ENCODE measurements around the gene CREB5.

CREB5 gene

DNA sequence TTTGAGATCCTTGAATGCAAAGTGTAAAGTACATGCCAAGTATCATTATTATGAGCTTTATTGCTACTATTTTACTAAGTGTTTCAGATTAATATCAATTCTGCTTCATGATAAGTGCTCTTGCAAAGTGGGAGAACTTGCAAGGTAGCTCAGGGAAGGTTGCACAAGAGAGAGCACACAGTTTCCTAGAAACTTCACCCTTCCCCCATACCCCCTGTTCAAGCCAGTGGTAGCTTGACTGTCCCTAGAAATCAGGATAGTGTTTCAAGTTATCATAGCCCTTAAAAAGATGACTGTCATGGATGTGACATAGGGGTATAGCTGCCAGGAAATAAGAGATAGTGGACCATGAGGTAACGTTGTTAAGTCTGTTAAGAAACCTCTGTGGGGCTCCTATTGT, 294.3 kb downstream of the CREB5 start:
- TF ChIP-seq, protein P1, sequence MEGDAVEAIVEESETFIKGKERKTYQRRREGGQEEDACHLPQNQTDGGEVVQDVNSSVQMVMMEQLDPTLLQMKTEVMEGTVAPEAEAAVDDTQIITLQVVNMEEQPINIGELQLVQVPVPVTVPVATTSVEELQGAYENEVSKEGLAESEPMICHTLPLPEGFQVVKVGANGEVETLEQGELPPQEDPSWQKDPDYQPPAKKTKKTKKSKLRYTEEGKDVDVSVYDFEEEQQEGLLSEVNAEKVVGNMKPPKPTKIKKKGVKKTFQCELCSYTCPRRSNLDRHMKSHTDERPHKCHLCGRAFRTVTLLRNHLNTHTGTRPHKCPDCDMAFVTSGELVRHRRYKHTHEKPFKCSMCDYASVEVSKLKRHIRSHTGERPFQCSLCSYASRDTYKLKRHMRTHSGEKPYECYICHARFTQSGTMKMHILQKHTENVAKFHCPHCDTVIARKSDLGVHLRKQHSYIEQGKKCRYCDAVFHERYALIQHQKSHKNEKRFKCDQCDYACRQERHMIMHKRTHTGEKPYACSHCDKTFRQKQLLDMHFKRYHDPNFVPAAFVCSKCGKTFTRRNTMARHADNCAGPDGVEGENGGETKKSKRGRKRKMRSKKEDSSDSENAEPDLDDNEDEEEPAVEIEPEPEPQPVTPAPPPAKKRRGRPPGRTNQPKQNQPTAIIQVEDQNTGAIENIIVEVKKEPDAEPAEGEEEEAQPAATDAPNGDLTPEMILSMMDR (IDR thresholded peaks at IDR 0.05; ENCODE audit: control extremely low read depth, extremely low read depth, low read depth, missing control alignments), result no peak
- ChIA-PET POLR2A (interaction anchor here (0.7 kb wide), 2 partner anchors 15 to 89 kb away, joined by 3 read pairs; no protein-coding TSS in a partner anchor), CTCF (interaction anchor here (1.1 to 1.5 kb wide), 4 partner anchors 11 to 148 kb away, joined by 3 to 4 read pairs (median 4); no protein-coding TSS in a partner anchor)
- no peak for DNase-seq (ENCODE audit: extremely low spot score)

DNA sequence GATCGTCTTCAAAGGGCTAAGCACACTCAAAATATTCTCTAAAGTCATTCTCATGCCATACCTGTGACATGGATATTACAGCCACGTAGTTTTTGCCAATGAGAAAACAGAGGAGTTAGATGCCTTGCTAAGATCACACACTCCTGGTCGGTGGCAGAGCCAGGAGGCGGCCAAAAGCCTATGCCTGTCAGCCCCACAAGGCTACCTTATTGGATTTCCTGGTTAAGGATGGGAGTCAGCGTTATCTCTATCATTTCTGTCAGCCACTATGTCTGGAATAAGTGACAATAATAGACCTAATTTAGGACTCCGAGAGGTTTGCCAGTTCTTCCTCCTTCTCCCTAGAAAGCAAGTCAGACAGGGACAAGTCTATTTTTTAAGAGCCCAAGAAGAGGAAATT, 295.0 kb downstream of the CREB5 start:
- TF ChIP-seq, protein P1 (IDR thresholded peaks at IDR 0.05; ENCODE audit: control extremely low read depth, extremely low read depth, low read depth, missing control alignments), result no peak
- POLR2A ChIA-PET, result no interaction called here
- CTCF ChIA-PET, result interaction anchor here (1.2 to 1.5 kb wide), 3 partner anchors 12 to 66 kb away, joined by 3 to 4 read pairs (median 3); no protein-coding TSS in a partner anchor
- DNase-seq (ENCODE audit: extremely low spot score), result no peak

DNA sequence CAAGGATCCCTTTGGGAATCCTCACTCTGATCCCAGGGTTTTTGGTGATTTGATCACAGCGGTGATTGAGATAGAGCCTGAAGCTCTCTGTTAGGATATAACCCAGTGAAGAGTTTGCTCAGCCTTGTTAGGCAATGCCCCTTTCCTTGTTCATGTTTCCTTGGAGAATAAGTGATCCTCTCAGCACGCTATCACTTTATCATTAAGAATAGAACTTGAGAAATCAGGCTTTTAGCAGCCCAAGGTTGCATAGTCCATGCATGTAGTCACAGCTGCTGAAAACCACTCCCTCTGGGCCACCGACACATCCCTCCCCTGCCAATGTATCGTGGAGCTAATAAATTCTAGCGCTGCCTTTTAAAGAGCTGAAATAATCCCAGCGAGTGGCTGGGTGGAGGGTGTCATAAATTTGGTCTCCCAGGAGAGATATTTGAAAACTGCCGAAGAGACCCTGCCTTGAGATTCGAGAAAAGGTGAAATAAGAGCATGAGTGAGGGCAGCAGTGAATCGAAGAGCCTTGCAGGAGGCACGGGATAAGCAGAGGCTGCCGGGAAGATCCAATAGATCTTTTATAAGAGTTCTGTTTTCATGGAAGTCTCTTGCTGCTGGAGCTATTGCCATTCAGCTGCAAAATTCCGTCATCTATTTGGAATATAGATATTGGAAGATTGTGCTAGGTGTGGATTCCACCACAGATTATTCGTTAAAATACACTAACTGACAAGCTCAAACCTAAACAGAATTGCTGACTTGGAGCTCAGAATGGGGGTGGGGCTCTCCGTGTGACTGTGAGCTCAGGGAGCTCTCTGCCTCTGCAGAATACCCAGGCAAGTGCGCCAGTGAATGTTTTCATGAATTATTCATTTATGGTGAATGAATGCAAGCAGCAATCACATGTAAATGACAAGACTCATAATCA, 296.0 kb downstream of the CREB5 start:
- CTCF ChIA-PET, result interaction anchor here (0.7 to 1.3 kb wide), 3 partner anchors 9 to 202 kb away, joined by 3 to 4 read pairs (median 4); no protein-coding TSS in a partner anchor
- POLR2A ChIA-PET, result no interaction called here
- DNase-seq (ENCODE audit: extremely low spot score), result no peak
- TF ChIP-seq, protein P1 (IDR thresholded peaks at IDR 0.05; ENCODE audit: control extremely low read depth, extremely low read depth, low read depth, missing control alignments), result no peak

DNA sequence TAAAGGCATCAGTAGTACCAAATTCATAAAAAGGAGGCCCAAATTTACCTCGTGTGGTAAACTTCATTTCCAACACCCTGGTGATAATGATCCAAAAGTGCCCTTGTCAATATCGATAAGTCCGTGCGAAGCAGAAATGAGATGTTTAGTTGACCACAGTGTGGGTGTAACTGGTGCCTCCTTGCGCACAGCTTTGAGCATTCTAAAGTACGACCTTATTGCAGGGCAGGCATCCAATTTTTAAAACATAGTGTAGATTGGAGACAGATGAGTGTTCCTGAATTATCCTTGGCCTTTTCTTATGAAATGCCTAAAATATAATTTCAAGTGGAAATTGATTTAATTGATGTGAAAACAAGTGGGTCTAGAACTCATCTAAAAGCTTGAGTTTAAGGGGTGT, 297.4 kb downstream of the CREB5 start:
- ChIA-PET POLR2A (no interaction called here), CTCF (interaction anchor here (1.6 to 2.5 kb wide), 3 partner anchors 9 to 22 kb away, joined by 4 to 5 read pairs (median 4); no protein-coding TSS in a partner anchor)
- TF ChIP-seq, protein P1 (IDR thresholded peaks at IDR 0.05; ENCODE audit: control extremely low read depth, extremely low read depth, low read depth, missing control alignments), result no peak
- DNase-seq (ENCODE audit: extremely low spot score), result no peak

DNA sequence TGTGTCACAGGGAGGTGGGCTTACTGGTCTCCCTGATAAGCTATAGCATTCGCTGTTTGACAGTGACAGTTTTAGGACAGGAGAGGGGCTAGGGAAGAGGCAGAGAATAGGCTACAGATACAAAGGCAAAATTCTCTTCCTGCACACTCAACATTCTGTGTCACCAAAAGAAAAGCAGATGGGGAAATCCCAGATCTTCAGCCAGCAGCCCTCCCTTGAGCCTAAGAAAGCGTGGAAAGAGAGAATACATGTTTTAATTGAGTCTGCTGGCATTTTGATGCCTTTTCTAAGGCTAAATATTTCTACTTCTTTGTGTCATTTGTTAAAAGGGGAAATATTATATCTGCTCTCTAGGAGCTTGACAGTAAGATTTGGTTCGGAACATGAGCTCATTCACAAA, 298.8 kb downstream of the CREB5 start:
- POLR2A ChIA-PET, result no interaction called here
- no peak for DNase-seq (ENCODE audit: extremely low spot score)
- CTCF ChIA-PET, result interaction anchor here (0.9 to 2.5 kb wide), 5 partner anchors 11 to 61 kb away, joined by 3 to 5 read pairs (median 4); no protein-coding TSS in a partner anchor
- TF ChIP-seq, protein P1 (IDR thresholded peaks at IDR 0.05; ENCODE audit: control extremely low read depth, extremely low read depth, low read depth, missing control alignments), result no peak

DNA sequence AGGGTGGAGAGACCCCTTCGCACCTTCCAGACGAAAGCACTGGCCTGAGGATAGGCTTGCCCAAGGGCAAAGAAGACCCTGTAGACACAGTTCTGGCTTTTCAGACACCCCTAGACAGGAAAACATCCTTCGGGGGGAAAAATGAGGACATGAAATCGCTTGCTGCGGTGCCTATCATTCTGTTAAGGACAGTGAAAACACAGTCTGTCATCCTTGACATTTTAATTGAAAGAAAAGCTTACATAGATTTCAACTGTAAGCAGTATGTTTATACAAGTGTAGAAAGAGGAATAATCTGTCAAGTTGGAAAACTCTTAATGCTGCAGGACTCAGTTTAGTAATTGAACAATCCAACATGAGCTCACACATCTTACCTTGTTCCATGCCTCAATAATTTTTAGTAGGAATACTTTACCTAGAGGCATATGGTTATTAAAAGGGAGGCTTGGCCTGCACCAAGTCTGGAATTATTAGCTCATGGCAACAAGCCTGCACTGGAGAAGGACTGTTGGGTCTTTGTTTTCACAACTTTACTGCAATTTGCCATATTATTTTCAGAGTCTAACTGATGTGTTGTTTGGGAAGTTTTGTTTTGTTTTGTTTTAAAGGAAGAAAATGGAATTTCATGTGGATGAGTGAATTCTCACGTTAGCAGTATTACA, 302.3 kb downstream of the CREB5 start:
- POLR2A ChIA-PET, result no interaction called here
- no peak for DNase-seq (ENCODE audit: extremely low spot score)
- CTCF ChIA-PET, result interaction anchor here (0.6 to 3.2 kb wide), 3 partner anchors 12 to 36 kb away, joined by 3 to 15 read pairs (median 4); no protein-coding TSS in a partner anchor
- TF ChIP-seq, protein P1 (IDR thresholded peaks at IDR 0.05; ENCODE audit: control extremely low read depth, extremely low read depth, low read depth, missing control alignments), result no peak
